HL-60 (cell line): ENCODE data around the gene LRP2.

ENCODE experiments used
- DNase-seq, 2 experiments: peaks; one replicate each; pipeline ENCODE4 v3.0.0-alpha.2; 2010 to 2020; ENCODE audit warnings: low read depth in 1 of 2, low spot score in 1 of 2
- H3K27ac ChIP-seq: fragments of 250-450 bp; sonication (Bioruptor Pico); replicated peaks from 2 replicates; pipeline ENCODE4 v1.5.1; 2020; ENCODE audit warnings: mild to moderate bottlenecking, moderate library complexity
- H3K27me3 ChIP-seq: fragments of 250-450 bp; sonication (Bioruptor Pico); 2 replicates; pipeline ENCODE4 v1.5.1; 2021; ENCODE audit warnings: mild to moderate bottlenecking, moderate library complexity; ENCODE audit not compliant: insufficient read depth, poor library complexity, severe bottlenecking
- H3K4me3 ChIP-seq: replicated peaks from 2 replicates; pipeline ENCODE4 v1.5.1; 2011; ENCODE audit warnings: mild to moderate bottlenecking, control low read depth, low read length; ENCODE audit not compliant: insufficient read depth
- GABPA ChIP-seq: IDR thresholded peaks from 2 replicates; pipeline ENCODE4 v1.6.1; 2012; ENCODE audit warnings: low read depth
- POLR2AphosphoS5 ChIP-seq: IDR thresholded peaks from 2 replicates; pipeline ENCODE4 v1.6.1; 2012; ENCODE audit warnings: low read depth
- SPI1 ChIP-seq: IDR thresholded peaks from 2 replicates; pipeline ENCODE4 v1.6.1; 2012; ENCODE audit warnings: low read depth, mild to moderate bottlenecking, borderline replicate concordance
- TF ChIP-seq, protein P1 (sequence below): IDR thresholded peaks from one replicate; pipeline ENCODE4 v1.5.1; 2011; ENCODE audit warnings: low read length, control low read depth, inconsistent platforms; ENCODE audit not compliant: insufficient read depth
- TF ChIP-seq, protein P2 (sequence below): IDR thresholded peaks from 2 replicates; pipeline ENCODE4 v1.6.1; 2012; ENCODE audit warnings: low read depth; ENCODE audit not compliant: insufficient replicate concordance

LRP2 gene

GRCh38 chr2:169360984-169361705 is 1.2 kb downstream of the LRP2 start:
- DNase-seq = no peak
- peaks cover 64% of the 10 kb centered on the region for H3K27me3 ChIP-seq
- H3K4me3 ChIP-seq = no peak overlapping the region
- H3K27ac ChIP-seq = no peak overlapping the region
- TF ChIP-seq, protein P1, sequence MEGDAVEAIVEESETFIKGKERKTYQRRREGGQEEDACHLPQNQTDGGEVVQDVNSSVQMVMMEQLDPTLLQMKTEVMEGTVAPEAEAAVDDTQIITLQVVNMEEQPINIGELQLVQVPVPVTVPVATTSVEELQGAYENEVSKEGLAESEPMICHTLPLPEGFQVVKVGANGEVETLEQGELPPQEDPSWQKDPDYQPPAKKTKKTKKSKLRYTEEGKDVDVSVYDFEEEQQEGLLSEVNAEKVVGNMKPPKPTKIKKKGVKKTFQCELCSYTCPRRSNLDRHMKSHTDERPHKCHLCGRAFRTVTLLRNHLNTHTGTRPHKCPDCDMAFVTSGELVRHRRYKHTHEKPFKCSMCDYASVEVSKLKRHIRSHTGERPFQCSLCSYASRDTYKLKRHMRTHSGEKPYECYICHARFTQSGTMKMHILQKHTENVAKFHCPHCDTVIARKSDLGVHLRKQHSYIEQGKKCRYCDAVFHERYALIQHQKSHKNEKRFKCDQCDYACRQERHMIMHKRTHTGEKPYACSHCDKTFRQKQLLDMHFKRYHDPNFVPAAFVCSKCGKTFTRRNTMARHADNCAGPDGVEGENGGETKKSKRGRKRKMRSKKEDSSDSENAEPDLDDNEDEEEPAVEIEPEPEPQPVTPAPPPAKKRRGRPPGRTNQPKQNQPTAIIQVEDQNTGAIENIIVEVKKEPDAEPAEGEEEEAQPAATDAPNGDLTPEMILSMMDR = no peak
- TF ChIP-seq POLR2AphosphoS5 = no peak
- TF ChIP-seq GABPA = no peak
- no peak for TF ChIP-seq SPI1
- TF ChIP-seq, protein P2, sequence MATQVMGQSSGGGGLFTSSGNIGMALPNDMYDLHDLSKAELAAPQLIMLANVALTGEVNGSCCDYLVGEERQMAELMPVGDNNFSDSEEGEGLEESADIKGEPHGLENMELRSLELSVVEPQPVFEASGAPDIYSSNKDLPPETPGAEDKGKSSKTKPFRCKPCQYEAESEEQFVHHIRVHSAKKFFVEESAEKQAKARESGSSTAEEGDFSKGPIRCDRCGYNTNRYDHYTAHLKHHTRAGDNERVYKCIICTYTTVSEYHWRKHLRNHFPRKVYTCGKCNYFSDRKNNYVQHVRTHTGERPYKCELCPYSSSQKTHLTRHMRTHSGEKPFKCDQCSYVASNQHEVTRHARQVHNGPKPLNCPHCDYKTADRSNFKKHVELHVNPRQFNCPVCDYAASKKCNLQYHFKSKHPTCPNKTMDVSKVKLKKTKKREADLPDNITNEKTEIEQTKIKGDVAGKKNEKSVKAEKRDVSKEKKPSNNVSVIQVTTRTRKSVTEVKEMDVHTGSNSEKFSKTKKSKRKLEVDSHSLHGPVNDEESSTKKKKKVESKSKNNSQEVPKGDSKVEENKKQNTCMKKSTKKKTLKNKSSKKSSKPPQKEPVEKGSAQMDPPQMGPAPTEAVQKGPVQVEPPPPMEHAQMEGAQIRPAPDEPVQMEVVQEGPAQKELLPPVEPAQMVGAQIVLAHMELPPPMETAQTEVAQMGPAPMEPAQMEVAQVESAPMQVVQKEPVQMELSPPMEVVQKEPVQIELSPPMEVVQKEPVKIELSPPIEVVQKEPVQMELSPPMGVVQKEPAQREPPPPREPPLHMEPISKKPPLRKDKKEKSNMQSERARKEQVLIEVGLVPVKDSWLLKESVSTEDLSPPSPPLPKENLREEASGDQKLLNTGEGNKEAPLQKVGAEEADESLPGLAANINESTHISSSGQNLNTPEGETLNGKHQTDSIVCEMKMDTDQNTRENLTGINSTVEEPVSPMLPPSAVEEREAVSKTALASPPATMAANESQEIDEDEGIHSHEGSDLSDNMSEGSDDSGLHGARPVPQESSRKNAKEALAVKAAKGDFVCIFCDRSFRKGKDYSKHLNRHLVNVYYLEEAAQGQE = no peak

- Histone ChIP-seq H3K27me3 (peaks cover 40% of the 10 kb centered on the region), H3K27ac (no peak overlapping the region), H3K4me3 (no peak overlapping the region)
- TF ChIP-seq GABPA (no peak), POLR2AphosphoS5 (no peak)
- no peak for DNase-seq
These were observed 4.3 kb downstream of the LRP2 start for GRCh38 chr2:169358016-169358415.

DNA sequence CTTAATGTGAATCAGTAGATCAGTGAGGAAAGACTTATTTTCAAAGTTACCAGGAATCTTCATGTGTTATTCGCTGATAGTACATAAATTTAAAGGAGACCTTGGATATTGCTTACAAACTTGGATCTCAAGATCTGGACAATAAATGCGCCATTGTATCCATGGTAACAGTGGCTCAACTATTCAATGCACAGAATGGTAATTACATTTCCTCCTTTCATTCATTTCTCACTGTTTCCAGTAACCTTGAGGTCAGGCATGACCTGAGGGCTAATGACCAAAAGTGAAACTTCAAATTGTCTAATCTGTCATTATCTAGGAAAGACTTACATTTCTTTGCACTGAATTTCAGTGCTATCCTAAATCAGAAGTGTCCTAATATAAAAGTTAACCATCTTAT is 8.1 kb downstream of the LRP2 start:
- DNase-seq = no peak
- Histone ChIP-seq H3K27ac (no peak overlapping the region), H3K27me3 (peaks cover 13% of the 10 kb centered on the region), H3K4me3 (no peak overlapping the region)
- TF ChIP-seq POLR2AphosphoS5 (no peak), SPI1 (no peak)
- TF ChIP-seq, protein P1 = no peak

DNA sequence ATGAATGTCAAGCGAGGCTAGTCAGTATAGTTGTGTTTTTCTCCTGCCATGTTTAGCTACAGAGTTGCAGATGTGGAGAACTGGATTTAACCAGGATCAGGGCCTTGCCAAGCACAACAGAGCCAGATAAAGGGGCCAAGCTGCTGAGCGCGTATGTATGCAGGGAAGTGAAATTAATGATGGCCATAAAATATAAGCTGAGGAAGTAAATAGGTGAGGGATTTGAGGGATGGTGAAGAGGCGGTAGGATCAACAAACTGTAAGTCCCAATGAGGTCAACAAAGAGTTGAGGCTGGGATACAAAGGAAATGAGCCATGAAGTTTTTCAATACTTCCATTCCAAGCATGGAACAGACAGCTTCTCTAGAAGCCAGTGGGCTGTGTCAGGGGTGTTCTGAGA is 10.6 kb downstream of the LRP2 start:
- Histone ChIP-seq H3K4me3 (no peak overlapping the region), H3K27me3 (peaks cover 4% of the 10 kb centered on the region), H3K27ac (no peak overlapping the region)
- no peak for DNase-seq
- TF ChIP-seq GABPA = no peak
- TF ChIP-seq, protein P1 = no peak
- TF ChIP-seq, protein P2 = no peak
- no peak for TF ChIP-seq SPI1
- no peak for TF ChIP-seq POLR2AphosphoS5
